Skeletal muscle tissue (tissue), 4 donors: ENCODE results near the gene CYP24A1. TPM values are rescaled to one million over a fixed set of nuclear protein-coding genes. Genes with fewer than 3 reads are reported as not detected.

Experiments
- H3K27ac ChIP-seq: one replicate; pipeline ENCODE4 v1.7.0; 2013; ENCODE audit warnings: mild to moderate bottlenecking, low read depth, low read length, inconsistent platforms
- H3K27me3 ChIP-seq, 3 donors: one replicate each; pipeline ENCODE4 v1.7.0; 2013; ENCODE audit warnings: low read length in 3 of 3; ENCODE audit not compliant: control insufficient read depth in 3 of 3, insufficient read depth in 3 of 3
- H3K36me3 ChIP-seq, 3 donors: one replicate each; pipeline ENCODE4 v1.7.0; 2013; ENCODE audit warnings: low read length in 3 of 3; ENCODE audit not compliant: control insufficient read depth in 3 of 3, insufficient read depth in 3 of 3
- H3K4me1 ChIP-seq, 3 donors: one replicate each; pipeline ENCODE4 v1.7.0; 2013; ENCODE audit warnings: low read length in 3 of 3, mild to moderate bottlenecking in 3 of 3; ENCODE audit not compliant: control insufficient read depth in 3 of 3, insufficient read depth in 3 of 3
- H3K4me3 ChIP-seq, 3 donors: one replicate each; pipeline ENCODE4 v1.7.0; 2013; ENCODE audit warnings: low read length in 3 of 3
- H3K9ac ChIP-seq, 3 donors: one replicate each; pipeline ENCODE4 v1.7.0; 2013; ENCODE audit warnings: low read length in 3 of 3, mild to moderate bottlenecking in 3 of 3, moderate library complexity in 2 of 3, low read depth in 1 of 3
- H3K9me3 ChIP-seq, 3 donors: one replicate each; pipeline ENCODE4 v1.7.0; 2013; ENCODE audit warnings: low read length in 3 of 3; ENCODE audit not compliant: control insufficient read depth in 3 of 3
- total RNA-seq: library from RNA; depleted of rRNA; stranded (reverse); fragments of >200 nt; gene quantifications from one replicate; pipeline ENCODE4 v1.2.3, GENCODE V29; 2014
- donor health status: Osteomylitis.

CYP24A1 gene
- total RNA-seq, 1 donor from 2014 or later: 1.0 TPM

DNA sequence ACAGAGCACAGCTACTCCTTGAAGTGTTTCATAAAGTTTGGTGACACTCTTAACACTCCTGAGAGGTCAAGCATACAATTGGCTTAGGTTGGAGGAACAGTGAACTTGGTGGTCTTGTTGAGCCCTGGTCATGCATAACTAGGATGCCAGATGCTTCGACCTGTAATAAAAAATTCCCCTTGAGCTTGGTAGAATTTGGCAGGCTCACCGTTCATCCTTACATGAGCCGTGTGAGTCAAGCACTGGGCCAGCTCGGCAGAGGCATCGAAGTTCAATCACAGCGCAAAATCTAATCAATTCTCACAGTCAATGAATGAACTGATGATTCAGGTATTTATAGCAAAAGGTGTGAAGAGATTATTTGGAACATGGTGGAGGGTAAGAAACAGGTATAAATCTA lies 33.7 kb downstream of the CYP24A1 start:
- H3K27me3 ChIP-seq: peaks cover 0 to 4% (median 0%) of the 10 kb centered on the region in 3 donors
- H3K27ac ChIP-seq: no peak overlapping the region
- no peak overlapping the region for H3K9ac ChIP-seq
- no peak overlapping the region for H3K4me3 ChIP-seq
- no peaks in the 10 kb centered on the region for H3K36me3 ChIP-seq
- no peaks in the 10 kb centered on the region for H3K4me1 ChIP-seq
- peaks cover 0 to 6% (median 3%) of the 10 kb centered on the region in 3 donors for H3K9me3 ChIP-seq

DNA sequence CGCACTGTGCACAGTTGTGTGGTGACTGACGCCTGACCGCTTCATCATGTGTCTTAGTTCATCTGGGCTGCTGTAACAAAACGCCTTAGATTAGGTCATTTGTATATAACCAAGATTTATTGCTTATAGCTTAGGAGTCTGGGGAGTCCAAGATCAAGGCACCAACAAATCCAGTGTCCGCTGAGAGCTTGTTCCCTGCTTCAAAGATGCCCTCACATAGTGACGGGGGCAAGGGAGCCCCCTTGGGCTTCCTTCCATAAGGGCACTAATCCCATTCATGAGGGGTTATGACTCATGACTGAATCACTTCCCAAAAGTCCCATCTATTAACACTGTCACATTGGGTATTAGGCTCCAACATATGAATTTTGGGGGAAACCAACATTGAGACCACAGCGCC lies 34.6 kb downstream of the CYP24A1 start:
- H3K27me3 ChIP-seq: peaks cover 0 to 4% (median 0%) of the 10 kb centered on the region in 3 donors
- no peak overlapping the region for H3K9ac ChIP-seq
- H3K27ac ChIP-seq: no peak overlapping the region
- peaks cover 0 to 6% (median 3%) of the 10 kb centered on the region in 3 donors for H3K9me3 ChIP-seq
- H3K4me3 ChIP-seq: no peak overlapping the region
- no peaks in the 10 kb centered on the region for H3K36me3 ChIP-seq
- no peaks in the 10 kb centered on the region for H3K4me1 ChIP-seq

DNA sequence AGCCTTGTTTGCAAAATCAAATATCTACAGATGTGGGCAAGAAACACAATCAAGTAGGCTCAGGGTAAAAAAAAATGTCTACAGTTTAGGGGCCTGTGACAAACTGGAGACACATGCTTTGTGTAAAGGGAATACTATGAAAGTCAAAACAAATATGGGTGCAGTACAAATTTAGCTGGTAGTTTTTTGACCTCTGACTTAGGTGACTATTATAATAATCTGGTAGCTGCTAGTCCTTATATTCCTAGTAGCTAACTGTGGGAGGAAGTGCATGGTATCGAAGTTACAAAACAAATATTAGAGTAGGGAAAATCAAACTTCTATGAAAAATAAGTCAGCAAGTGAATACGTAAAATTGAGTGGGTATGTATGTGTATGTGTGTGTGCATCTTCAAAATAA lies 35.4 kb downstream of the CYP24A1 start:
- H3K4me1 ChIP-seq: no peaks in the 10 kb centered on the region
- H3K4me3 ChIP-seq: no peak overlapping the region
- H3K9me3 ChIP-seq: peaks cover 0 to 6% (median 3%) of the 10 kb centered on the region in 3 donors
- H3K9ac ChIP-seq: no peak overlapping the region
- peaks cover 0 to 4% (median 0%) of the 10 kb centered on the region in 3 donors for H3K27me3 ChIP-seq
- no peaks in the 10 kb centered on the region for H3K36me3 ChIP-seq
- H3K27ac ChIP-seq: no peak overlapping the region

DNA sequence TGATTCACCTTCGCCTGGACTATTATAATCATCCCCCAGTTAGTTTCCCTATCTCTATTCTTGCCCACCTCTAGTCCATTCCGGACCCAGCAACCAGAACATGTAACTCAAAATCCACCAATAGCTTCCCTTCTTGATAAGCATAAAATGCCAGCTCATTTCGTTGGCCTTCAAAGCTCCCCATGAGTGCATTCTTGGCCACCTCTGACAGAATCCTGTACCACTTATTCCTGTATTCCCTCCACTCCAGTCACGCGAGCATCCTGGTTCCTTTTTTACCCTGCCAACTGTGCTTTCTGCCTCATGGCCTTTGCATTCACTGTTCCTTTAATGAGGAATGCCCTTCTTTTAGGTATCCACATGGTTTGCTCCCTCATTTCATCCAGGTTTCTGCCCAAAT lies 36.7 kb downstream of the CYP24A1 start:
- Histone ChIP-seq H3K36me3 (no peaks in the 10 kb centered on the region), H3K4me3 (no peak overlapping the region)

DNA sequence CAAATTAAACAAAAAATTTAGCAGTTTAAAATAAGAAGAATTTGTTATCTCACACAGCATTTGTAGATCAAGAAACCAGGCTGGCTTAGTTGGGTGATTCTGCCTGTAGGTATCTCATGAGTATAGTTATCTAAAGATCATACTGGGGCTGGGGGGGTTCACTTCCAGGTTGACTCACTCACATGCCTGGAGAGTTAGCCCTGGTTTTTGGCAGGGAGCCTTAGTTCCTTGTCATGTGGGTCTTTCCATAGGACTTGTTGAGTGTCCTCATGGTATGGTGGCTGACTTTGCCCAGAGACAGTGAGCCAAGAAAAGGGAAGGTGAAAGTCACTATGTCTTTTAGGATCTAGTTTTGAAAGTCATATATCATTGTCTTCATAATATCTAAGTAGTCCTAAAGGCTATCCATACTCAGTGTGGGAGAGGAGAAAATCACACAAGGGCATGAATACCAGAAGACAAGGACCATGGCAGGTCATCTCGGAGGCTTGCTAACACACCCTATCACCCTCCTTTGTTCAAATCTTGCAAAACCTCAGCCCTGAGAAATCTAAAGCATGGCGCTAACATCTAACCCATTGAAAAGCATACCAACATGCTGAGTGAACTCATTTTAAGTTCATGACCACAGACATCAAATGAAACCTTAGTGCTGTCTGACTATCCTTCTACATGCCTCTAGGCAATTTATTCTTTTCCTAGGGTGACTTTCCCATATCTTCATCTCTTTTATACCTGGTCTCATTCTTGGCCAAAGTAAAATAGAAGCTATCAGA lies 39.2 kb downstream of the CYP24A1 start:
- no peaks in the 10 kb centered on the region for H3K27me3 ChIP-seq
- H3K9ac ChIP-seq: no peak overlapping the region
- H3K9me3 ChIP-seq: peaks cover 0 to 3% (median 0%) of the 10 kb centered on the region in 3 donors
- peaks cover 0 to 5% (median 5%) of the 10 kb centered on the region in 3 donors for H3K4me1 ChIP-seq
- no peaks in the 10 kb centered on the region for H3K36me3 ChIP-seq
- H3K4me3 ChIP-seq: no peak overlapping the region
- H3K27ac ChIP-seq: no peak overlapping the region

More for the DNA sequence above, 36.7 kb downstream of the CYP24A1 start:
- Histone ChIP-seq H3K9ac (no peak overlapping the region), H3K27ac (no peak overlapping the region), H3K4me1 (peaks cover 0 to 5% (median 5%) of the 10 kb centered on the region in 3 donors), H3K27me3 (peaks cover 0 to 4% (median 0%) of the 10 kb centered on the region in 3 donors), H3K9me3 (peaks cover 0 to 6% (median 3%) of the 10 kb centered on the region in 3 donors)

DNA sequence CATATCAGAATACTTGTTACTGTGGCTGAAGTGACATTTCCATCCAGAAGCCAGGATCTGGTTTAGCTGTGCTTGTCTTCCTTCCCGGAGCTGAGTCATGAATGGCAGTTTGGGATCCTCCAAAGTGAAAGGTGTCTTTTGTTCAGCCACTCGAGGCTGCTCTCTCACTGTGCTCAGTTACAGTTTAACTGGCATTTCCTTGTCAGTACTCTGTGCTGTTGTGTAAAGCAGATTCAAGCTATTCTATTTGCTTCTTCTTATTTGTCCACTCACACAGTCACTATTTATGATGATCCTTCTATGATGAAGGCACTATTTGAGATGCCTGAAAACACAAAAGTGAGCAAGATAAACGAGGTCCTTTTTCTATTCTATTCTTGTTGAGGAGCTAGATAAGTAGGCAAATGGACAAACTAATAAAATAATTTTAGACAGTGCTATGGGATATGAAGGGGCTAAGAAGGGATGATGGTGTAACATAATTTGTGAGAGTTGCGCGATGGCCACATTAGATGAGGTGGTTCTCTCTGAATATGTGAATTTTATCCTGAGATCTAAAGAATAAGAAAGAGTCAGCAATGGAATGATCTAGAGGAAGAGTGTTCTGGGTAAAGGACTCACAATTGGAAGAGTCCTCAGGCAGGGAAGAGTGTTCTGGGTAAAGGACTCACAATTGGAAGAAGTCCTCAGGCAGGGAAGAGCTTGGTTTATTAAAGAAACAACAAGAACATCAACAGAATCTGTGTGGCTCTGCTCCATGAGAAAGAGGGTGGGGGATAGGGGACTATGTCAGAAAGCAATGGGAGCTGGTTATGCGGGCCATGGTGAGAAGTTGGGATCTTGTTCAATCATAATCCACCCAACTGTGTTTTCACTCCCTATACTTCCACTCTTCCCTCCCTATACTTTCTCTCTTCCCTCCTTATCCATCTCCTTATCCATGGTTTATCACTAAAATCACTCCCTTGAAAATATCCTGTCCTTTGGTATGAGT lies 40.1 kb downstream of the CYP24A1 start:
- Histone ChIP-seq H3K27me3 (no peaks in the 10 kb centered on the region), H3K36me3 (no peaks in the 10 kb centered on the region), H3K9me3 (peaks cover 0 to 3% (median 0%) of the 10 kb centered on the region in 3 donors), H3K9ac (no peak overlapping the region), H3K4me1 (peaks cover 0 to 5% (median 5%) of the 10 kb centered on the region in 3 donors), H3K27ac (no peak overlapping the region), H3K4me3 (no peak overlapping the region)

DNA sequence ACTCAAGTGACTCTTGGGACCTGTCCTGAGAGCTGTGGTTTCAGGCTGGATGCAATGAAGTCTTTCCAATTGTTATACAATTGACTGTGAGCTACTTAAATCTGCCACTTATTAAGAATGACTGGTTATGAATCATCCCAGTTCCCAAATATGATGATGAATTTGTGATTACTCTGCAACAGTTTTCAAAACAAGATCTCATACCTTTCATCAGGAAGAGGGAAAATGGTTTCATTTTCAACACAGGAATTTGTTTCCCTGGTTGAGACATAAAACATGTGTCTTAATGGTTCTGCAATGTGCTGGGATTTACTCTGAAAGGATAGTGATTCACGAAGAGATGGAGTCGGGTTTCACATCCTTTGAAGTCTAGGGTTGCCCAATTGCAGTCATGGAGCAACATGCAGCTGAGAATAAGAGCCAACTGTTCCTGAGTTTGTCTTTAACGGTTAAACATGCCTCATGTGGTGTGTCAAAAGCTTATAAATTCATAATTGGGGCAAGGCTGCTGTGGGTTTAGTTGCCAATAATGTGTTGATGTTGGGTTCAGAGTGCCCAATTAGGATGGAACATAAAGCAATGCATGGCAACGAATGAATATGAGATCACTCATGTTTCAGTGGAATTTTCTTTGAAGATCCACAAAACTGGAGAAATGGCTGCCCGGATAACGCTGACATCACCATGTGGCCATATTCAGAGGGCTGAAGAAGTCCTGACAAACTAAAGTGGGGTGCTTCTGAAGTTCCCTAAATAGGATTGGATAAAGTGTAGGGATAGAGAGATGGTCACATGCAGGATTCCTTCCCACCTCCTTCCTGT lies 41.0 kb downstream of the CYP24A1 start:
- no peaks in the 10 kb centered on the region for H3K27me3 ChIP-seq
- peaks cover 0 to 3% (median 0%) of the 10 kb centered on the region in 3 donors for H3K9me3 ChIP-seq
- H3K9ac ChIP-seq: no peak overlapping the region
- no peak overlapping the region for H3K27ac ChIP-seq
- no peaks in the 10 kb centered on the region for H3K36me3 ChIP-seq
- H3K4me3 ChIP-seq: no peak overlapping the region
- H3K4me1 ChIP-seq: peaks cover 0 to 5% (median 5%) of the 10 kb centered on the region in 3 donors

DNA sequence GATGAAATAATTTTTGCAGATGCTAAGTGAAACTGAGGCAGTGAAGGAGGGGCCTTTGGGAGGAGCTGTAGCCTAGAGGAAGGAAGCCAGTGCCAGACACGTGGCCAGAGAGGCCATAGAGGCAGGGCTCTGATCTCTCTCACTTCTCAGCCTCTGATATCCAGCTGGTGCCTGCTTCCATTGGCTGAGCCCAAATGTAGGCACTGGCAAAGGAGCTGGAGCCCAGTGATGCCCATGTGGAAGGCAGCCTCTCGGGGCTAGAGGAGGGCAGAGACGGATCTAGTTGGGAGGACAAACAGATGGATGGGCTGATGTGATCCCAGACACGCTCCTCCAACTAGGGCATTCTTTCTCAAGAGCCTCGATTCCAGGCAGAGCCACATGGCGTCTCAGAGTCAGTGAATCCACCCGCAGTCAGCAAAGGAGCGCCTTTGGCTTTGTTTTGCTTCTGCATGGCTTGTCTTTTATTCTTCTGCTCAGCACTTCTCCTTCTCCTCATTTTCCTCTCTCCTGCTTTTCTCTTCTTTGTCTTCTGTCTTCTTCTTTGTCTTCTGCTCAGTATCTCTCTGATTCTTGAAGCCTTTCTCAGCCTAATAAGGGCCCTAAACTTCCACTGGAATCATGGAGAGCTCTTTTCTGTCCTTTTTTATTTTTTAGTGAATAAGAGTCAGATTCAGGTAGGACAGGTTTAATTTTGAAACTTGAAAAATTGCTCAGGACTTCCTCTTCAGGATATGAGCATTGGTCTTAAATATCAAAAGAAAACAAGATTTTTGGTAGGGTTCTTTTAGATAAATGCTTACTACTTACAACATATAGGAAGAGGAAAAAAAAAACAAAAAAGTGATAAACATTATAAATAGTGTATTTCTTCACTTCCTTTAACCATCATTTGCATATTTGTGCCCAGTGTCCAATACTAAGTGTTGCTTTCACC lies 41.8 kb downstream of the CYP24A1 start:
- no peaks in the 10 kb centered on the region for H3K36me3 ChIP-seq
- H3K4me3 ChIP-seq: no peak overlapping the region
- peaks cover 0 to 5% (median 5%) of the 10 kb centered on the region in 3 donors for H3K4me1 ChIP-seq
- no peaks in the 10 kb centered on the region for H3K27me3 ChIP-seq
- no peak overlapping the region for H3K27ac ChIP-seq
- H3K9me3 ChIP-seq: peaks cover 0 to 3% (median 0%) of the 10 kb centered on the region in 3 donors
- no peak overlapping the region for H3K9ac ChIP-seq
